HG03103 (cell line): Measurements from ENCODE around the gene SGK1.
"Not testable (repeated sequence)": the region's sequence is repeated elsewhere in the genome, so short reads cannot be mapped to it uniquely, and the experiment has no call there.

Experiments used
- ATAC-seq: cut with Tn5 transposase; IDR thresholded peaks from one replicate; pipeline ENCODE4 v1.9.1; 2021; ENCODE audit warnings: low read depth; ENCODE audit not compliant: unreplicated experiment

The SGK1 gene

GRCh38 chr6:134233180-134233955 lies 84.5 kb downstream of the SGK1 start:
- no peak for ATAC-seq

- no peak for ATAC-seq
Measured at GRCh38 chr6:134230940-134231339, 87.0 kb downstream of the SGK1 start.

- ATAC-seq, result no peak
Measured at GRCh38 chr6:134230087-134230700, 87.7 kb downstream of the SGK1 start.

- no peak for ATAC-seq
Measured at GRCh38 chr6:134229520-134229919, 88.4 kb downstream of the SGK1 start.

- ATAC-seq, result no peak
Measured at GRCh38 chr6:134223796-134224420, 94.0 kb downstream of the SGK1 start.

GRCh38 chr6:134221250-134221649 lies 96.7 kb downstream of the SGK1 start:
- ATAC-seq, result no peak

- no peak for ATAC-seq
Measured at GRCh38 chr6:134217798-134218140, 100.1 kb downstream of the SGK1 start.

- ATAC-seq, result no peak
Measured at GRCh38 chr6:134217105-134217797, 100.7 kb downstream of the SGK1 start.

GRCh38 chr6:134216301-134217010 lies 101.5 kb downstream of the SGK1 start:
- ATAC-seq, result no peak

GRCh38 chr6:134213410-134213809 lies 104.5 kb downstream of the SGK1 start:
- ATAC-seq, result not testable (repeated sequence)

- ATAC-seq, result no peak
Measured at GRCh38 chr6:134211297-134211696, 106.6 kb downstream of the SGK1 start.

GRCh38 chr6:134207421-134207820 lies 110.5 kb downstream of the SGK1 start:
- ATAC-seq, result no peak

GRCh38 chr6:134205366-134205765 lies 112.5 kb downstream of the SGK1 start:
- ATAC-seq, result no peak

GRCh38 chr6:134204759-134205158 lies 113.2 kb downstream of the SGK1 start:
- ATAC-seq, result not testable (repeated sequence)

- no peak for ATAC-seq
Measured at GRCh38 chr6:134204031-134204430, 113.9 kb downstream of the SGK1 start.

- ATAC-seq, result no peak
Measured at GRCh38 chr6:134201716-134202115, 116.2 kb downstream of the SGK1 start.

- ATAC-seq, result no peak
Measured at GRCh38 chr6:134199848-134200606, 117.9 kb downstream of the SGK1 start.

- ATAC-seq, result no peak
Measured at GRCh38 chr6:134198093-134198492, 119.8 kb downstream of the SGK1 start.

- ATAC-seq, result not testable (repeated sequence)
Measured at GRCh38 chr6:134197685-134198084, 120.2 kb downstream of the SGK1 start.
